ENCODE data around the gene SLC29A1.
A peak's percentile ranks its signal among the peaks of the same experiment; 100 is the strongest.

Gene SLC29A1

DNA sequence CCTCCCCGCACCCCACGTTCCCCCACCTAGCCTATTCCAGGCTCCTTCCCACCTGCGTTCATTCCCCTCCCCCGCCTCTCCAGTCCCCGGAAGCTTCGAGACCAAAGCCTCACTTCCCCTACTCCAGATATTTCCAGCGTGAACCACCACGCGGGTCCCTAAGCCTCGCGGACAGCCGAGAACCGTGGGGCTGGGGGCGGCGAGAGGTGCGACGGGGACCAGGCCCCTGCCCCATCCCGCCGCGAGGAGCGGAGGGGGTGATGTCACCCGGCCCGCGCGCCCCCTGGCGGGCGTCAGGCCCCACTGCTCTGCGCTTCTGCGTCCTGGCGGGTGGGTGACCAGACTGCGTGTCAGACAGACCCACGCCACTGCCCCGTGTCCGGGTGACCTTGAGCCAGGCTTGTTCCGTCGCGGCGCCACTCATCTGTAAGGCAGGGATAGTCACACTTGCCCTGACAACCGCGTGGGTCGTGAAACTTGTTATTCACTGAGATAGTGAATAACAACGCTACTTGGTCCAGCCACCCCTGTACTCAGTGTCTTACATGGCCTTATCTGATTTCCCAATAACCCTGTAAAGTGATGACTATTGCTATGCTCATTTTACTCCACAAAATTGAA is 14.5 kb downstream of the SLC29A1 start:
- peak; percentile 86 for DNase-seq

- no peak for DNase-seq
Measured at GRCh38 chr6:44238687-44239350, 15.4 kb downstream of the SLC29A1 start.

DNA sequence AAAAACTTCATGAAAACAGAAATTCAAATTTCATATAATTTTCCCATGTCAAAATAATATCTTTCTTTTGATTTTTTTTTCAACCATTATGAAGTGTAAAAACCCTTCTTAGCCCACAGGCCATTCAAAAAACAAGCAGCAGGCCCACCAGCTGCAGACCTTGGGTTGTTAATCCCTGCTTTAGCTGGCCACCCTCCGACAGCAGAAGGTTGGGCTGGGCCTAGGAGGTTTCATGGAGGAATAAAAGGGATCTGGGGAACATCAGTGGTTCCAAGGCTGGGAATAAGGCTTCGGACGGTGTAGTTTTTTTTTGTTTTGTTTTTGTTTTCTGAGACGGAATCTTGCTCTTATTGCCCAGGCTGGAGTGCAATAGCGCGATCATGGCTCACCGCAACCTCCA is 19.9 kb downstream of the SLC29A1 start:
- no peak for DNase-seq

- DNase-seq = peak; percentile 19
Measured at GRCh38 chr6:44245391-44245911, 22.1 kb downstream of the SLC29A1 start.

GRCh38 chr6:44245912-44246662 is 22.7 kb downstream of the SLC29A1 start:
- DNase-seq = peak; percentile 93

- peak; percentile 97 for DNase-seq
Measured at GRCh38 chr6:44246663-44247337, 23.4 kb downstream of the SLC29A1 start, which contains the start of gene HSP90AB1. Gene HSP90AB1 (plus strand): TSS chr6:44247101. CDS start chr6:44248630, 1,529 bp downstream.

DNA sequence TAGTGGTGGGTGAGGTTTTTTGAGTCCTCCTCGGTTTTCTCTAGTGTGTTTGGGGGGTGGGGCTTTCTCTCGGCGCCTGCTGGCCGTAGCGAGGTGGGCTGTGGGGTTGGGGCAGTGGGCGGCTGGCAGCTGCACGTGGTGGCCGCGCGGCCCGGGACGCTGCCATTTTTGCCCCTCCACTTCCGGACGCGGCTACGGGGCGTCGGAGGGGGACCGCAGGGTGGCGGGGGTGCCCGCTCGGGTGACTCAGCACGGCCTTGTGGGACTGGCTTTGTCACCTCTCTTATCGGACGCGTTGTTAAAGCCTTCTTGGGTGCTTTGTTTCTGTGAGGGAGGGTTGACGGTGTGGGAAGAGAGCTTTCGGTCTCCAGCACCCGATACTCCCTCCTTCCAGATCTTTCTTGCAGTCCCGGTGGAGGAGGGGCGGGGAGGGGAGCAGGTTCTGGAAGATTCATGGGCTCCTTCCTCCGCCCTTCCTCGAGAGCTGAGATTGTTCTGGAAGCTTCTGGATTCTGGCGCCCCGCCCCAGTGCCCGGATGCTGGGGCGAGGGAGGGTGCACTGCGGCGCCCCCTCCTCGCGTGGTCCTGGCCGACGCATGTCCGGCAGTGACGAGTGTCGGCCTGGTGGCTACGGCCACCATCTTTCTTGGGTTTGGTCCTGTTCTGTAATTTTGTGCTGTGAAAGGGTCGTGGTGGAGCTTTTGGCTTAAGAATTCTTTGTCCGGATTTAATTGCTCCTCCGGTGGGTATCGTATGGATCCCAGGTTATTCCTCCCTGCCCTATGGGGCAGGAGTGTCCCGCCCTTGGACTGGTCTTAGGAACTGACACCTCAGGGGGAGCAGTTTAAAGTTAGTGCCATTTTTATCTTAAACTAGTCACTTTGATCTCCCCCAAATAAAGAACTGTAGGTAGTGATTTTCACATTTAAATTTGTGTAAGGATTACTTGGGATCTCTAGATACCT is 24.2 kb downstream of the SLC29A1 start:
- peak; percentile 79 for DNase-seq

DNA sequence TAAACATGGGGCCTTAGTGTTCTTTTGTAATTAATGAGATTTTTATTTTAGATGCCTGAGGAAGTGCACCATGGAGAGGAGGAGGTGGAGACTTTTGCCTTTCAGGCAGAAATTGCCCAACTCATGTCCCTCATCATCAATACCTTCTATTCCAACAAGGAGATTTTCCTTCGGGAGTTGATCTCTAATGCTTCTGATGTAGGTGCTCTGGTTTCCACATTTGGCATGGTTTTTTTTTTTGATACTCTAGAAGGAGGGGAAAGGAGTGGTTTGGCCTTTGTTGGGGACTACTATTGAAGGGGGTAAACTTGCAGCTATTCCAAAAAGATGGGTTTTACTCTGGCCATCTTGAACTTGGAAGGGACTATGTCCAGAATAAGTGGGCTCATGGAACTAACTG is 25.2 kb downstream of the SLC29A1 start:
- DNase-seq = no peak

DNA sequence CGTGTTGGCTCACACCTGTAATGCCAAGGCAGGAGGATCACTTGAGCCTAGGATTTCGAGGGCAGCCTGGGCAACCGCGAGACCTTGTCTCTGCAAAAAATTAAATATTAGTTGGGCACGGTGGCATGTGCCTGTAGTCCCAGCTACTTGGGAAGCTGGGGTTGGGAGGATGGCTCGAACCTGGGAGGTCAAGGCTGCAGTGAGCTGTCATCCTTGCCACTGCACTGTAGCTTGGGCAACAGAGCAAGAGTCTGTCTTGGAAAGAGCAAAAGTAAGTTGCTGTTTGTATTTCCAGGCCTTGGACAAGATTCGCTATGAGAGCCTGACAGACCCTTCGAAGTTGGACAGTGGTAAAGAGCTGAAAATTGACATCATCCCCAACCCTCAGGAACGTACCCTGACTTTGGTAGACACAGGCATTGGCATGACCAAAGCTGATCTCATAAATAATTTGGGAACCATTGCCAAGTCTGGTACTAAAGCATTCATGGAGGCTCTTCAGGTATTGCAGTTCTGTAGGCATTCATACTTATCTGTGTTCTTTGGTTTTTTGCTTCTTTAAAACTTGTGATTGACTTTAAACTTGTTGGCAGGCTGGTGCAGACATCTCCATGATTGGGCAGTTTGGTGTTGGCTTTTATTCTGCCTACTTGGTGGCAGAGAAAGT is 25.8 kb downstream of the SLC29A1 start:
- no peak for DNase-seq

GRCh38 chr6:44250067-44250717 is 26.8 kb downstream of the SLC29A1 start:
- DNase-seq = no peak

DNA sequence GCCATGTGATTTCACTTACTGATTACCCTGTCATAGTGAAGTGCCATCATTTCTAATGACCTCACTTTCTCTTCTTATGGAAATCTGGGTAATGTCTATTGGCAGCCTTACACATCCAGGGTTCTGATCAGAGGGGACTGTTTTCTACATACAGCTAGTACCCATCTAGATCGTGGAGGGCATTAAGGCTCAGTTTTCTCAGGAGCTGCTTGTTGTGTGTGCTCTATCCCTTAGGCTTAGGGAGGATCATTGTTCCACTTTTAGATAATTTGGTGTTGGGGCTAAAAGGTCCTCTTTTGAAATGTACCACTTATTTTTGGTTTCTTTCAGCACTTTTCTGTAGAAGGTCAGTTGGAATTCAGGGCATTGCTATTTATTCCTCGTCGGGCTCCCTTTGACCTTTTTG is 27.3 kb downstream of the SLC29A1 start:
- DNase-seq = no peak

- DNase-seq = no peak
Measured at GRCh38 chr6:44251576-44252524, 28.5 kb downstream of the SLC29A1 start.

DNA sequence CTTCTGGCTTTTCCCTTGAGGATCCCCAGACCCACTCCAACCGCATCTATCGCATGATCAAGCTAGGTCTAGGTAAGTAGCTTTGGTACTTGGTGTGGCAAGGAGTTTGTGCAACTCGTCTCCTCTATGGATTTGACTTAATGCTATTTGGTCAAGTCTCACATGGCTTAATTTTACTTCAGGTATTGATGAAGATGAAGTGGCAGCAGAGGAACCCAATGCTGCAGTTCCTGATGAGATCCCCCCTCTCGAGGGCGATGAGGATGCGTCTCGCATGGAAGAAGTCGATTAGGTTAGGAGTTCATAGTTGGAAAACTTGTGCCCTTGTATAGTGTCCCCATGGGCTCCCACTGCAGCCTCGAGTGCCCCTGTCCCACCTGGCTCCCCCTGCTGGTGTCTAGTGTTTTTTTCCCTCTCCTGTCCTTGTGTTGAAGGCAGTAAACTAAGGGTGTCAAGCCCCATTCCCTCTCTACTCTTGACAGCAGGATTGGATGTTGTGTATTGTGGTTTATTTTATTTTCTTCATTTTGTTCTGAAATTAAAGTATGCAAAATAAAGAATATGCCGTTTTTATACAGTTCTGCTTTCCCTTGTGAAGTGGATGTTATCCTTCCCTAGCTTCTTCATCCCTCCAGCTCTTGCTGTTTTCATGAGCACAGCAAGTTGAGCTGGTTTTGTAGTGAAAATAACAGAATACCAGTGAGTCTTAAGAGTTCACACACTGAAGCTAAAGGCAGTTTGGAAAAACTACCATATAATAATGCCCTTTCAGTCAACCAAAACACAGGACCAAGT is 30.1 kb downstream of the SLC29A1 start:
- no peak for DNase-seq

DNA sequence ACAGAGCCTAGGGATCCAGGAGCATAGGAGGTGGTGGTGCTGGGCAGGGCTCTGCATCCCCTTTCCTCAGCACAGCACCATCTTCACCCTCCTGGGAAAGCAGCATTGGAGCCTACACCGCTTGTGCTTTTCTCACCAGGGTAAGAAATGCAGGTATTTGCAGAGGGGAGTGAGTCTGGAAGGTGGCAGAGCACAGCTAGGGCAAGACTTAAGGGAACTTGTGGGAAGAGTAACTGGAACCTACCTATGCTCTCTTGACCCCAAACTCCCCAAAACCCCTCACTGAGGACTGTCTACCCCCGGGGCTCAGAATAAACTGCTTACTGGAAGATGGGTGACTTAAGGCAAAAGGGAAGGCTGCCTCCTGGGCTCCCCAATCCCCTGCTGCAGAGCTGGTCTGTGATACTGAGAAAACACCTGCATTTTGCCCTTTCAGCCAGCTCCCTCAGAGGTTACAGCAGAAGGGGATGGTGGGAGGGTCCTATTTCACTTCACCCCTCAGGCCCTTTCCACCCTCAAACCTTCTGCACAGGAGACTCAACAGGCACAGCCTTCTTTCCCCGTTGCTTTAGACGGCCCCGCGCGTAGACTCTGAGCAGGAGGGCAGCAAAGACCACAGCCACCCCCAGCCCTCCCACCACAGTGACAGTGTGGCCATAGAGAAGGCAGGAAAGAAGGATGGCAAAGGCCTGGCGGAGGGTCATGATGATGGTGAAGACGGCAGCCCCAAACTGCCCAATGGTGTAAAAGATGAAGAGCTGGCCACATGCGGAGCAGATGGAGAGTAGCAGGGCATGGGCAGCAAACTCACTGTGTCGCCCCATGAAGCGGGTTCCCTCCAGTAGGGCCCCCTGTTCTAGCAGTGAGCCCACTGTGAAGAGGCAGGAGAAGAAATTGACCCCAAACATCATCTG is 31.1 kb downstream of the SLC29A1 start:
- no peak for DNase-seq

GRCh38 chr6:44255105-44255808 is 31.9 kb downstream of the SLC29A1 start:
- DNase-seq = no peak

GRCh38 chr6:44255871-44256774 is 32.7 kb downstream of the SLC29A1 start:
- no peak for DNase-seq
